HG03064 (cell line): Measurements from ENCODE around the gene PHTF2.
"Not testable (repeated sequence)": the region's sequence is repeated elsewhere in the genome, so short reads cannot be mapped to it uniquely, and the experiment has no call there.

Source experiments
- ATAC-seq: cut with Tn5 transposase; IDR thresholded peaks from one replicate; pipeline ENCODE4 v1.9.1; 2021; ENCODE audit warnings: low read depth; ENCODE audit not compliant: unreplicated experiment

Gene PHTF2

GRCh38 chr7:77980087-77980713, 181.6 kb downstream of the PHTF2 start:
- no peak for ATAC-seq

- ATAC-seq: no peak
Observed at GRCh38 chr7:77982926-77983550, 184.5 kb downstream of the PHTF2 start.

GRCh38 chr7:77983973-77984372, 185.4 kb downstream of the PHTF2 start:
- ATAC-seq: no peak

- no peak for ATAC-seq
Observed at GRCh38 chr7:77985232-77985973, 186.8 kb downstream of the PHTF2 start.

- ATAC-seq: no peak
Observed at GRCh38 chr7:77985974-77986339, 187.4 kb downstream of the PHTF2 start.

GRCh38 chr7:77989981-77990566, 191.5 kb downstream of the PHTF2 start:
- no peak for ATAC-seq

GRCh38 chr7:77991656-77992055, 193.1 kb downstream of the PHTF2 start:
- no peak for ATAC-seq

- no peak for ATAC-seq
Observed at GRCh38 chr7:77993838-77994237, 195.3 kb downstream of the PHTF2 start.

GRCh38 chr7:77995717-77996116, 197.1 kb downstream of the PHTF2 start:
- no peak for ATAC-seq

GRCh38 chr7:77999168-77999567, 200.6 kb downstream of the PHTF2 start:
- not testable (repeated sequence) for ATAC-seq

GRCh38 chr7:78002021-78002420, 203.4 kb downstream of the PHTF2 start:
- ATAC-seq: no peak

GRCh38 chr7:78002715-78003114, 204.1 kb downstream of the PHTF2 start:
- ATAC-seq: no peak

- ATAC-seq: no peak
Observed at GRCh38 chr7:78006063-78006755, 207.6 kb downstream of the PHTF2 start.
